Smooth muscle cell (in vitro differentiated cells): ENCODE results near the gene CCDC182. TPM values are rescaled to one million over a fixed set of nuclear protein-coding genes. Genes with fewer than 3 reads are reported as not detected.

ENCODE experiments used
- DNase-seq: peaks from one replicate; lab custom pipeline; 2025; ENCODE audit not compliant: unreplicated experiment; lab: John Stamatoyannopoulos, UW
- H2AFZ ChIP-seq: fragments of 200-600 bp; sonication (generic); 2 replicates; pipeline ENCODE4 v1.6.0; 2016; ENCODE audit warnings: antibody characterized with exemption, low read depth, mild to moderate bottlenecking
- H3F3A ChIP-seq: fragments of 200-600 bp; sonication (generic); 2 replicates; pipeline ENCODE4 v1.6.0; 2017; ENCODE audit warnings: antibody characterized with exemption, low read depth
- H3K27ac ChIP-seq: fragments of 200-600 bp; sonication (generic); 2 replicates; pipeline ENCODE4 v1.5.1; 2016; ENCODE audit warnings: low read depth, mild to moderate bottlenecking
- H3K27me3 ChIP-seq: fragments of 200-600 bp; sonication (generic); 2 replicates; pipeline ENCODE4 v1.6.1; 2016; ENCODE audit warnings: low read depth, mild to moderate bottlenecking
- H3K36me3 ChIP-seq: fragments of 200-600 bp; sonication (generic); 2 replicates; pipeline ENCODE4 v1.5.1; 2016; ENCODE audit warnings: low read depth
- H3K4me1 ChIP-seq: fragments of 200-600 bp; sonication (generic); 2 replicates; pipeline ENCODE4 v1.5.1; 2016; ENCODE audit warnings: low read depth
- H3K4me2 ChIP-seq: fragments of 200-600 bp; sonication (generic); 2 replicates; pipeline ENCODE4 v1.6.0; 2016; ENCODE audit warnings: mild to moderate bottlenecking
- H3K4me3 ChIP-seq: fragments of 200-600 bp; sonication (generic); 2 replicates; pipeline ENCODE4 v1.5.1; 2016; ENCODE audit warnings: mild to moderate bottlenecking
- H3K79me2 ChIP-seq: fragments of 200-600 bp; sonication (generic); 2 replicates; pipeline ENCODE4 v1.6.0; 2016; ENCODE audit warnings: low read depth, mild to moderate bottlenecking
- H3K9ac ChIP-seq: fragments of 200-600 bp; sonication (generic); 2 replicates; pipeline ENCODE4 v1.6.0; 2016; ENCODE audit warnings: low read depth
- H3K9me3 ChIP-seq: fragments of 200-600 bp; sonication (generic); replicated peaks from 2 replicates; pipeline ENCODE4 v1.5.1; 2016; ENCODE audit warnings: low read depth
- H4K20me1 ChIP-seq: fragments of 200-600 bp; sonication (generic); 2 replicates; pipeline ENCODE4 v1.6.0; 2016; ENCODE audit warnings: low read depth
- CTCF ChIP-seq: fragments of 200-600 bp; sonication (generic); IDR thresholded peaks from 2 replicates; pipeline ENCODE4 v1.5.1; 2017; ENCODE audit warnings: borderline replicate concordance, mild to moderate bottlenecking, antibody characterized with exemption; ENCODE audit not compliant: insufficient read depth, poor library complexity, severe bottlenecking
- WGBS: methylation state at CpG from one replicate; pipeline ENCODE4 v1.1.7; 2016; ENCODE audit warnings: low lambda C conversion rate; 5-methylcytosine and 5-hydroxymethylcytosine counted together
- polyA plus RNA-seq: library from polyadenylated mRNA; unstranded; fragments of >200 nt; fragmentation: Nextera tagmentation; extraction: Ambion mirVana; gene quantifications from 2 replicates; pipeline ENCODE4 v1.2.1, GENCODE V29; 2016
- total RNA-seq: library from RNA; depleted of rRNA; stranded (reverse); fragments of >200 nt; gene quantifications from 2 replicates; pipeline ENCODE4 v1.2.3, GENCODE V29; 2014

CCDC182 gene
- total RNA-seq (not detected in 2 replicates), polyA plus RNA-seq (not detected in 2 replicates)

GRCh38 chr17:57745242-57745641, at the start of gene CCDC182:
TSS of gene CCDC182 (minus strand) at chr17:57745299. CDS start at chr17:57745272, 27 bp downstream.
- Histone ChIP-seq H3K4me2 (no peak within 1 kb of the TSS), H3F3A (no peaks in the 10 kb centered on the region), H3K27ac (no peak within 1 kb of the TSS), H3K9ac (no peak within 1 kb of the TSS), H3K79me2 (no peaks in the 10 kb centered on the region), H4K20me1 (no peaks in the 10 kb centered on the region), H3K4me1 (no peaks in the 10 kb centered on the region), H3K9me3 (no peaks in the 10 kb centered on the region), H3K27me3 (no peaks in the 10 kb centered on the region), H2AFZ (no peak within 1 kb of the TSS), H3K4me3 (no peak within 1 kb of the TSS), H3K36me3 (no peaks in the 10 kb centered on the region)
- no peak for DNase-seq
- 84% methylated on average over 4 of the region's 4 CpGs for WGBS
- no peak for TF ChIP-seq CTCF

GRCh38 chr17:57794841-57795240, 49.7 kb upstream of the CCDC182 start:
- H3K9me3 ChIP-seq = no peaks in the 10 kb centered on the region
- H2AFZ ChIP-seq = no peak overlapping the region
- H4K20me1 ChIP-seq = no peaks in the 10 kb centered on the region
- H3K36me3 ChIP-seq = no peaks in the 10 kb centered on the region
- 73% methylated on average over 2 of the region's 2 CpGs for WGBS
- no peak for DNase-seq
- H3K4me3 ChIP-seq = no peak overlapping the region
- no peak for TF ChIP-seq CTCF
- no peak overlapping the region for H3K9ac ChIP-seq
- H3F3A ChIP-seq = no peaks in the 10 kb centered on the region
- no peaks in the 10 kb centered on the region for H3K27me3 ChIP-seq
- H3K79me2 ChIP-seq = no peaks in the 10 kb centered on the region
- no peak overlapping the region for H3K27ac ChIP-seq
- H3K4me2 ChIP-seq = no peak overlapping the region
- H3K4me1 ChIP-seq = no peaks in the 10 kb centered on the region

- H3K4me3 ChIP-seq = no peak overlapping the region
- no peaks in the 10 kb centered on the region for H3K79me2 ChIP-seq
- no peaks in the 10 kb centered on the region for H4K20me1 ChIP-seq
- DNase-seq = no peak
- H3F3A ChIP-seq = no peaks in the 10 kb centered on the region
- no peak overlapping the region for H3K9ac ChIP-seq
- H3K36me3 ChIP-seq = no peaks in the 10 kb centered on the region
- no peaks in the 10 kb centered on the region for H3K9me3 ChIP-seq
- peaks cover 7% of the 10 kb centered on the region for H3K27me3 ChIP-seq
- no peak overlapping the region for H3K4me2 ChIP-seq
- TF ChIP-seq CTCF = no peak
- no peaks in the 10 kb centered on the region for H3K4me1 ChIP-seq
- H3K27ac ChIP-seq = no peak overlapping the region
- no peak overlapping the region for H2AFZ ChIP-seq
- 55% methylated on average over 4 of the region's 4 CpGs for WGBS
Observed at GRCh38 chr17:57788725-57789124, 43.6 kb upstream of the CCDC182 start.

GRCh38 chr17:57785022-57785421, 39.9 kb upstream of the CCDC182 start:
- Histone ChIP-seq H3K4me3 (no peak overlapping the region), H4K20me1 (no peaks in the 10 kb centered on the region), H3K4me1 (peaks cover 5% of the 10 kb centered on the region), H2AFZ (no peak overlapping the region), H3F3A (no peaks in the 10 kb centered on the region), H3K9ac (no peak overlapping the region), H3K4me2 (no peak overlapping the region), H3K27me3 (peaks cover 7% of the 10 kb centered on the region), H3K79me2 (no peaks in the 10 kb centered on the region), H3K9me3 (no peaks in the 10 kb centered on the region), H3K27ac (no peak overlapping the region), H3K36me3 (no peaks in the 10 kb centered on the region)
- WGBS = 69% methylated on average over 7 of the region's 7 CpGs
- no peak for TF ChIP-seq CTCF
- no peak for DNase-seq
